Raji (cell line): Measurements from ENCODE around the gene SRGAP1.

Source experiments
- POLR2A ChIP-seq: IDR thresholded peaks from 2 replicates; pipeline ENCODE4 v1.6.1; 2011; ENCODE audit warnings: low read depth, low read length, control low read depth; ENCODE audit not compliant: insufficient read depth

Gene SRGAP1

DNA sequence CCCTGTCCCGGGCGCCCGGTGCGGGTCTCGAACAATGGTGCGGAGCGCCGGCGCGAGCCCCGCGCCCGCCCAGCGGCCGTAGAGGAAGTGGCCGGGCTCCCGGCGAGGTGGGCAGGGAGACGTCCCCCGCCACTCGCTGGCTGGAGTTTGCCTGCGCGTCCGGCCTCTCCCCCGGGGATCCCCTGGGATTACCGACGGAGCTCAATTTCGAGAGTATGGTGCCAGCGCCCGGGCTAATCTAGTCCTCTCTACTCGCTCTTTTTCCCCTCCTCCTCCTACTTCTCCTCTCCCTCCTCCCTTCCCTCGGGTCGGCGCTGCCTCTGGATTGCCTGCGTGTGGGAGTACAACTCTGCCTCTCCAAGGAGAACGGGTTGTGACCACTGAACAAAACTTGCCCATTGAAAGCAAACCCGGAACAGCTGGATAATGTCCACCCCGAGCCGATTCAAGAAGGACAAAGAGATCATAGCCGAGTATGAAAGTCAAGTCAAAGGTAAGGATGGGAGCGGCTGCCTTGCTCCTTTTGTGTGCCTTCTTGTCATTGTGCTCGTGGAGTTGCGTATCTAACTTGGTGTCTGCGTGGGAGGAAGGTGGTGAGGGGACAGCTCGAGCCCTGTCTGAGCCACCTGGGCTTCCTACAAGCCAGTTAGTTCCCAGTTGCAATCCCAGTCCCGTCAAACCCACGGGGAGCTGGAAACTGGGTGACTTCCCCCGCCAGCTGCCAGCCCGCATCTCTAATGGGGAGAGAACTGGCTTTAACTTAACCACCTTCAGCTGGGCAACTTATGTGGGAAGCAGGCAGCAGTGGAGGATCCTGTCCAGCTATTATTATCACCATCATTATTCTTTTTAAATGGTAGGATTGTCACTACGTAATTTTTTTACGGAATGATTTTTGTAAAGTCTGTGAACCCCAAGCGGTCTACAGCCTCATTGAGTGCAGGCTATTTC, at the start of gene SRGAP1:
TSS of gene SRGAP1 (plus strand) at position 310 of the 951 bp plus-strand sequence. CDS start at position 427, 117 bp downstream.
- no peak for TF ChIP-seq POLR2A

DNA sequence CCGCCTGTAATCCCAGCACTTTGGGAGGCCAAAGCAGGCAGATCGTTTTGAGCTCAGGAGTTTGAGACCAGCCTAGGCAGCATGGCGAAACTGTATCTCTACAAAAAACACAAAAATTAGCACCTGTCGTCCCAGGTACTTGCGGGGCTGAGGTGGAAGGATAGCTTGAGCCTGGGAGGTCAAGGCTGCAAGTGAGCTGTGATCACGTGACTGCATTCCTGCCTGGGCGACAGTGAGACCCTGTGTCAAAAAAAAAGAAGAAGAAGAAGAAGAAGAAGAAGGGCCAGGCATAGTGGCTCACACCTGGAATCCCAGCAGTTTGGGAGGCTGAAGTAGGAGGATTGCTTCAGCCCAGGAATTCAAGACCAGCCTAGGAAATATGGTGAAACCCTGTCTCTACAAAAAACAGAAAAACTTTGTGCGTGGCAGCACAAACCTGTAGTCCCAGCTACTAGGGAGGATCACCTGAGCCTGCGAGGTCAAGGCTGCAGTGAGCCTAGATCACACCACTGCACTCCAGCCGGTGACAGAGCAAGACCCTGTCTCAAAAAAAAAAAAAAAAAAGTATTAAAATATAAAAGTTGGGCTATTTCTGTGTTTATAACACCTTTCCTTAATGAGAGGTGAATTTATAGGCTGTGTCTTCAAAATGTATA, 49.3 kb upstream of the SRGAP1 start:
- TF ChIP-seq POLR2A = no peak

DNA sequence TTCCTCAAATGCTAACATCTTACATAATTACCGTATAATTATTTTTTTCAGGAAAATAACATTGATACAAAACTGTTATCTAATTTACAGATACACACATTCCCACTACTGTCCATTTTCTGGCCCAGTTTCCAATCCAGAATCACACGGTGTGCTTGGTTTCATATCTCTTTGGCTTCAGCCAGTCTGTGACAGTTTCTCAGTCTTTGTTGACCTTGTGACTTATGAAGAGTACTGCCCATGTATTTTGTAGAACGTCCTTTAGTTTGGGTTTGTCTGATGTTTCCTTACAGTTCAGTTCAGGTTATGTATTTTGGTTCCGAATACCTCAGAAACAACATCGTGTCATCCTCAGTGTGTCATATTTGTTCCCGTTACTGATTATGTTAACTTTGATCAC, 48.6 kb upstream of the SRGAP1 start:
- TF ChIP-seq POLR2A = no peak

DNA sequence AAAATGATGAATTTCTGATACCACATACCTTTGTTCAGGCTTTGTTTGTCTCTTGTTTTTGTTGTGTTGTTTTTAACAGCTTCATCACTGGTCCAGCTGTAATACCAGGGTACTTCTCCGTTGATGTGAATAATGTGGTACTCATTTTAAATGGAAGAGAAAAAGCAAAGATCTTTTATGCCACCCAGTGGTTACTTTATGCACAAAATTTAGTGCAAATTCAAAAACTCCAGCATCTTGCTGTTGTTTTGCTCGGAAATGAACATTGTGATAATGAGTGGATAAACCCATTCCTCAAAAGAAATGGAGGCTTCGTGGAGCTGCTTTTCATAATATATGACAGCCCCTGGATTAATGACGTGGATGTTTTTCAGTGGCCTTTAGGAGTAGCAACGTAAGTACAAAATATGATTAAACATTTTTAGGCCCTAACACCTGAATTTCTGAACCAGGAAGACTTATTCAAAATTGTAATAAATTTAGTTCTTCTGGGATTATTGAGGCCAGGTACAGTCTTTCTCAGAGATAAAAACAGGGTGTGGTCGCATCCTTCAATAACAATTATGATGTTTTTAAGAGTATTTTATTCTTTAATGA, 42.4 kb upstream of the SRGAP1 start:
- no peak for TF ChIP-seq POLR2A

DNA sequence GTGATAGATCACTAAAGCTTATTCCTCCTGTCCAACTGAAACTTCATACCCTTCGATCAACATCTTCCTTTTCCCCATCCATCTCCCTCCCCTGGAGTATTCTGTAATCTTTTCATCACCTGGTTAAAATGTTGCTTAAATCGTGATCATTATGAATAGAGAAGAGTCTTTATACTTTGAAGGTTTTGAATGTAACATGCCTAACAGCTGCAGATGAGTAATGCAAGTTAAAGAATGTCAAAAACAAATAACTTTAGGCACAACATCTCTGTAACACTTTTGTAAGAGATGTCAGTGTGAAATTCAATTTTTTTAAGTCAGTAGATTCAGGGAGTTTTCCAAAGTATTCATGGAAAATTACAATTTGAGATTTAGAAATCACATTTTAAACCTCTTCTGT, 39.8 kb upstream of the SRGAP1 start:
- no peak for TF ChIP-seq POLR2A

DNA sequence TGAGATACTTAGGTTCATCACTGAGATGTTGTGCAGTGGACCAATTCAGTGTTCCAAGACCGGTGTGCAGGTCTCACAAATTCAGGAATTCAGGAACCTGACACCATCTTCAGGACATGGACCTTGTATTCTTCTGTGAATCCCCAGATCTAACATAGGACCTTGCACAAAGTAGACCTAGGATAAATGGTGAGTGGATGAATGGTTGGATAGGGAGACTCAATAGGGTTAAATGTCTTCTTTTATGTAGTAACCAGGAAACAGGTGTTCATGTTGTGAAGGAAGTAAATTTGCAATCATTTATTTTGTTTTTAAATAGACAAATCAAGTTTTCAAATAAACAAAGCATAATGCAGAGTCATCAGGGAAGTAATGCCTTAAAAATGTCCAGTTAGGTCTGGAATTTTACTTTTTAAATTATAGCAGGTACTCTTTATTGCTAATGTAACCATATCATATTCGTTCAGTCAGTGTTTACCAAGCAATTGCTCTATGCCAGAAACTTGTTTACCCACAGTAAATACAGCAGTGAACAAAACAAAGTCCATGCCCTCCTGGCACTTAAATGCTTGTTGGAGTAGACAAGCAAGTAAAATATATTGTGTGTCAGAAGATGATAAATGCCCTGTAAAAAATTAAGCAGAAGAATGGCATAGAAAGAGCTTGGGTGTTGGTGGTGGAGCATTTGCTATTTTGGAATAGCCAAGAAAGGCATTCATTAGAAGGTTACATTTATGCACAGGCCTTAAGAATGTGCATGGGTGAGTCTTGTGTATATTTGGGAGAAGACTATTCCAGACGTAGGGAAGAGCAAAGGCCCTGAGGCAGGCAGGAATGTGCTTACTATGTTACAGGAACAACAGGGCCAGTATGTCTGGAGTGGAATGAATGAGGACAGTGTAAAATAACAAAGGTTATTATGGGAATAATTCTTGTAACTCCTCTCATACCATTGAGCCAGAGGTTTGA, 38.5 kb upstream of the SRGAP1 start:
- TF ChIP-seq POLR2A = no peak

DNA sequence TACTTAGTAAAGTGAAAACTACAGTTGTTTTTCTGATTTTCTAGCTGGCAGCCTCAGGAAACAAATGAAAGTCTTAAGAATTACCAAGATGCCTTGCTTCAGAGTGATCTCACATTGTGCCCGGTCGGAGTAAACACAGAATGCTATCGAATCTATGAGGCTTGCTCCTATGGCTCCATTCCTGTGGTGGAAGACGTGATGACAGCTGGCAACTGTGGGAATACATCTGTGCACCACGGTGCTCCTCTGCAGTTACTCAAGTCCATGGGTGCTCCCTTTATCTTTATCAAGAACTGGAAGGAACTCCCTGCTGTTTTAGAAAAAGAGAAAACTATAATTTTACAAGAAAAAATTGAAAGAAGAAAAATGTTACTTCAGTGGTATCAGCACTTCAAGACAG, 35.9 kb upstream of the SRGAP1 start:
- no peak for TF ChIP-seq POLR2A

DNA sequence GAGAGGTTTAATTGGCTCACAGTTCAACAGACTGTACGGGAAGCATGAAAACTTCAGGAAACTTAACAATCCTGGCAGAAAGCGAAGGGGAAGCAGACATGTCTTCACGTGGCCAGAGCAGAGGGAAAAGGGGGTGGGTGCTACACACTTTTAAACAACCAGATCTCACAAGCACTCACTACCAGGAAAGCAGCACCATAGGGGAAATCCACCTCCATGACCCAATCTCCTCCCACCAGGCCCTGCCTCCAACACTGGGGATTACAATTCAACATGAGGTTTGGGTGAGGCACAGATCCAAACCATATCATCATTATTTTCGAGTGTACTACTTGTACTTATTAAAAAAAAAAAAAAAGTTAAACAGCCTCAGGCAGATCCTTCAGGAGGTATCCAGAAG, 34.9 kb upstream of the SRGAP1 start:
- TF ChIP-seq POLR2A = no peak

DNA sequence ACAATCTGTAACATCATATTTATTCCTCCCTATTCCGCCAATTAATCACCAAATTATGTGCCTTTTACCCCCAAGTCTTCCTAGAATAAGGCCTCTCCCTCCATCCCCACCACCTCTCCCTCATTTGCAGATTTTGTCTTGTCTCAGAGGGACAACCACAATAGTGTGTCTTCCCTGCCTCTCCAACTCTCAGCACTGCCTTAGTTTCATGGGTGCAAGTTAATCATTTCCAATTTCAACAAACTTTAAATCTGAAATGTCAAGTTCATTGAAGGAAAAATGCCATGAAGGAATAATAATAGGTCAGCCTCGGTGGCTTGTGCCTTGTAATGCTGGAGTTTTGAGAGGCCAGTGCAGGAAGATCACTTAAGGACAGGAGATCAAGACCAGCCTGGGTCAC, 33.2 kb upstream of the SRGAP1 start:
- TF ChIP-seq POLR2A = no peak

DNA sequence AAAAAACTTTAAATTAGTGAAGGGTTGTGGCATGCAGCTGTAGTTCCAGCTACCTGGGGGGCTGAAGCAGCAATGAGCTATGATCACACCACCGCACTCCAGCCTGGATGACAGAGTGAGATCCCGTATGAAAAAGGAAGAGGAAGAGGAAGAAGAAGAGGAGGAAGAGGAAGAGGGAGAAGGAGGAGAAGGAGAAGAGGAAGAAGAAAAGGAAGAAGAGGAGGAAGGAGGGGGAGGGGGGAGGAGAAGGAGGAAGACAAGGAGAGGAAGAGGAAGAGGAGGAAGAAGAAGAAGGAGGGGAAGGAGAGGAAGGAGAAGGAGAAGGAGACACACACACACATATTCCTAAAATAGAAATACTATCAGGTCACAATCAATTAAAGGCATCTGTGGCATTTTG, 32.7 kb upstream of the SRGAP1 start:
- no peak for TF ChIP-seq POLR2A

DNA sequence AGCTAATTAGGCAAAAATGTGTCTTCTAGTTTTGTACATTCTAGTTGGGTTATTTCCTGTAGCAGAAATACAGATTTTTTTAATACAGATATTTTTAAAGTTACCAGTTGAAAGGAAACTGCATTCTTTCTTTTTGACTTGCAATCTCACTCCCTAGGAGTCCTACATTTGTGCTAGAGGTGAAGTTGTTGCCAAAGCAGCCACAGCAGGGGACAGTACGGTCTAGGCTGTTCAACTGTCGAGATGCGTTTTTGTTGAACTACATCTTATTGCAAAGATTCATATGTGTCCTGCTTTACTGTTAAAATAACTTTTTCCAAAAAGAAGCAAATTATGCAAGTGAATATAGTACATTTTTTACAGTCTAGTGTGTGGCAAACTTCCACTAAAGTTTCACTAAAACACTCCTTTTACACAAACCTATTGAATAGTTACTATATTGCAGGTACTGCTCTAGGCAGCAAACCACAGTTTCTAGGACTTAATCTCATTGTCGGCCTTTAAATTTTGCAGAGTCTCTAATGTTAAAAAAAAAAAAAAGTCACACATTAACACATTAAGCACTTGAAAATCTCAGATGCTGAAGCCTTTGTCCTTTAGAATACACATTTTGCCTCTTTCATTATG, 30.2 kb upstream of the SRGAP1 start:
- TF ChIP-seq POLR2A = no peak

DNA sequence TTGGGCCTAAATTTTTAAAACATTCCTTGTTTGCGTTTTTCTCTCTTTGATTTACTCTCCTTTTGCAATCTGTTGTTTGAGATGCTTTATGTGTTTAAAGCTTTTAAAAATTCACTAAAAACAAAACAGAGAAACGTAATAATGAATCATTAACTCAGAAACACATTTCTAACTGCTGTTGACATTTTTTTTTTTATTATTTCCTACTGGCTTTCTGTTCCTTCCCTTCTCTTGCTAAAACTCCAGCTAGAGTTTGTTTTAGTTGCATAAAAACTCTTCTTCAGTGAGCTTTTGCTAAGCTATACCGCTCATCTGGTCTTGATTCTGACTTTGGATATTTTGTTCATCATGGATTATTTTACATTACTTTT, 29.0 kb upstream of the SRGAP1 start:
- no peak for TF ChIP-seq POLR2A

DNA sequence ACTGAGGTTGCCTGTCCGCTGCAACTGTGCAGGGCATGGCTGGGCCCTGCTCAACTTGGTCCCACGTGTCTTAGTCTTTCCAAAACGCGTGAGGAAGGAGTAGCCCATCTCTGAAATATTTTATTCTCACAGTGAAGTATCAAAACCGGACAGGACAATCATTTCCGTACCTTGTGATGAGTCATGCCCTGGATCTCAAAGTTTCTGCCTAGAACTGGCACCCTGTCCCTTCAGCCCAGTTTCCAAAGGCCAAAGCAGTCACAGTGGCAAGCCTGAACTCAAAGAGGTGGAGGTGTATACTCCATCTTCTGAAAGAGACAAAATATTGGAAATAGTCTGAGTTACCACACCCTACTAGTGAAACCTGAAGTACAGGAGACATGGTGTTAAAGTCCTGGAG, 28.5 kb upstream of the SRGAP1 start:
- no peak for TF ChIP-seq POLR2A

DNA sequence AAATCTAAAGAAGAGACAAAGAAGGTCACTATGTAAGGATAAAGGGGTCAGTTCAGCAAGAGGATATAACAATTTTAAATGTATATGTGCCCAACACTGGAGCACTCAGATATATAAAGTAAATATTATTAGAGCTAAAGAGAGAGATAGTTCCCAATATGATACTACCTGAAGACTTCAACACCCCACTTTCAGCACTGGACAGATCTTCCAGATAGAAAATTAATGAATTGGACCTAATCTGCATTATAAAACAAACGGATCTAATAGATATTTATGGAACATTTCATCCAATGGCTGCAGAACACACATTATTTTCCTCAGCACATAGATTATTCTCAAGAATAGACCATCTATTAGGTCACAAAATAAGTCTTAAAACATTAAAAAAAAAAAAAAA, 24.1 kb upstream of the SRGAP1 start:
- no peak for TF ChIP-seq POLR2A
